HepG2 (cell line): ENCODE measurements around the gene BPIFB2. TPM values are rescaled to one million over a fixed set of nuclear protein-coding genes. Genes with fewer than 3 reads are reported as not detected.
"Not testable (repeated sequence)": the region's sequence is repeated elsewhere in the genome, so short reads cannot be mapped to it uniquely, and the experiment has no call there.

Source experiments
- ATAC-seq: fragments of 200-7000 bp; cut with Tn5 transposase; 3 replicates; pipeline ENCODE4 v1.9.1; 2020; ENCODE audit warnings: mild to moderate bottlenecking, moderate library complexity
- BruUV-seq: library from RNA; stranded (reverse); fragments of 400-500 nt; replicated peaks from 2 replicates; lab custom pipeline; 2021; lab: Mats Ljungman, UMichigan
- CTCF ChIA-PET: fragments of 300-600 bp; formaldehyde crosslinking; extraction: SDS; loops from one replicate; lab custom pipeline; 2021; ENCODE audit warnings: low total read pairs, inconsistent platforms, low intra/inter-chr PET ratio; lab: Yijun Ruan, JAX
- POLR2A ChIA-PET: fragments of 350-600 bp; sonication (Branson Sonifier 250); formaldehyde crosslinking; loops from one replicate; lab custom pipeline; 2020; ENCODE audit warnings: antibody characterized with exemption, inconsistent platforms; lab: Yijun Ruan, JAX
- DNase-seq: peaks from one replicate; pipeline ENCODE4 v3.0.0-alpha.2; 2015; ENCODE audit warnings: low spot score
- FAIRE-seq: peaks from 3 replicates; lab custom pipeline; 2011; peaks lifted over from hg19 to GRCh38; lab: Jason Lieb, UNC
- H2AFZ ChIP-seq: one replicate; pipeline ENCODE4 v1.6.1; 2011; ENCODE audit warnings: low read length, inconsistent platforms
- H3K27ac ChIP-seq: fragments of 300-600 bp; 3 replicates; pipeline ENCODE4 v1.8.0; 2011; ENCODE audit warnings: mixed run types, mild to moderate bottlenecking, mixed read lengths, low read length, inconsistent platforms; ENCODE audit not compliant: insufficient read depth; ENCODE audit errors: extremely low read length
- H3K27me3 ChIP-seq, 2 experiments: fragments of 200-600 bp in 1 of 2; 2 replicates in 1 of 2; 3 replicates in 1 of 2; pipeline versions ENCODE4 v1.6.0 to v1.8.0; 2011; ENCODE audit warnings: low read length in 2 of 2, mild to moderate bottlenecking in 2 of 2, moderate library complexity in 2 of 2, inconsistent platforms in 1 of 2; ENCODE audit not compliant: insufficient read depth in 2 of 2, control insufficient read depth in 1 of 2
- H3K36me3 ChIP-seq, 2 experiments: fragments of 200-600 bp in 1 of 2; replicated peaks in 1 of 2; 2 replicates in 1 of 2; 3 replicates in 1 of 2; pipeline versions ENCODE4 v1.5.1 to v1.8.0; 2011; ENCODE audit warnings: low read length in 2 of 2, inconsistent platforms in 1 of 2; ENCODE audit not compliant: insufficient read depth in 2 of 2, control insufficient read depth in 1 of 2
- H3K4me1 ChIP-seq: 2 replicates; pipeline ENCODE4 v1.5.1; 2012; ENCODE audit warnings: low read length, inconsistent platforms; ENCODE audit not compliant: insufficient read depth
- H3K4me2 ChIP-seq: 2 replicates; pipeline ENCODE4 v1.6.0; 2011; ENCODE audit warnings: low read depth, low read length, inconsistent platforms
- H3K4me3 ChIP-seq, 3 experiments: fragments of 200-600 bp in 1 of 3; sonication (generic), shearing (Covaris generic) in 1 of 3; replicated peaks in 1 of 3; 2 replicates each; pipeline ENCODE4 v1.5.1; 2011 to 2016; ENCODE audit warnings: low read length in 3 of 3, inconsistent platforms in 2 of 3, low read depth in 2 of 3, mild to moderate bottlenecking in 2 of 3, control low read depth in 1 of 3, mixed read lengths in 1 of 3; ENCODE audit not compliant: insufficient read depth in 1 of 3
- H3K79me2 ChIP-seq: one replicate; pipeline ENCODE4 v1.6.1; 2011; ENCODE audit warnings: low read length, inconsistent platforms; ENCODE audit not compliant: insufficient read depth
- H3K9ac ChIP-seq: 2 replicates; pipeline ENCODE4 v1.6.0; 2011; ENCODE audit warnings: mild to moderate bottlenecking, low read depth, low read length, inconsistent platforms; ENCODE audit not compliant: insufficient read depth
- H3K9me3 ChIP-seq: 2 replicates; pipeline ENCODE4 v1.5.1; 2012; ENCODE audit warnings: mild to moderate bottlenecking, low read length
- H4K20me1 ChIP-seq: 2 replicates; pipeline ENCODE4 v1.6.0; 2011; ENCODE audit warnings: inconsistent platforms, mild to moderate bottlenecking, low read length, moderate library complexity; ENCODE audit not compliant: insufficient read depth
- HNF4A ChIP-seq: sonication (generic); formaldehyde crosslinking; IDR thresholded peaks from 2 replicates; pipeline ENCODE4 v1.4.0; 2020; ENCODE audit warnings: missing genetic modification reagents
- HNF4G ChIP-seq, 2 experiments: sonication (generic) in 1 of 2; formaldehyde crosslinking in 1 of 2; IDR thresholded peaks; 2 replicates each; pipeline versions ENCODE4 v1.4.0 to v1.6.1; 2011 to 2020; ENCODE audit warnings: borderline replicate concordance in 2 of 2, low read depth in 2 of 2, mild to moderate bottlenecking in 2 of 2, low read length in 1 of 2, missing genetic modification reagents in 1 of 2, moderate library complexity in 1 of 2
- WGBS: methylation state at CpG from one replicate; pipeline ENCODE4 v1.1.6; 2017; ENCODE audit warnings: low lambda C conversion rate; 5-methylcytosine and 5-hydroxymethylcytosine counted together
- in situ Hi-C: cut with HindIII; loops from 2 replicates; pipeline ENCODE4 v1.10.0; 2017; ENCODE audit warnings: low pct_unique_long_range_greater_than_20kb; ENCODE audit not compliant: extremely low pct_ligation_motif_present
- intact Hi-C: fragments of 100-400 bp; cut with micrococcal nuclease; formaldehyde crosslinking; loops from one replicate; pipeline ENCODE4 v1.10.0; 2022; ENCODE audit not compliant: unreplicated experiment
- polyA plus RNA-seq, 8 experiments: library from polyadenylated mRNA; depleted of rRNA in 3 of 8; stranded (reverse) in 7 of 8; unstranded in 1 of 8; fragments of >200 nt; fragmentation: Illumina TruSeq in 4 of 8; extraction: Trizol in 4 of 8; gene quantifications; 2 replicates each; pipeline versions ENCODE4 v1.2.1 to v1.2.3, GENCODE V29; 2011 to 2016; ENCODE audit warnings: low read depth in 4 of 8, missing spikeins in 1 of 8, mixed read lengths in 1 of 8; ENCODE audit not compliant: insufficient read depth in 1 of 8
- total RNA-seq, 5 experiments: library from RNA; depleted of rRNA; stranded (reverse); fragments of >200 nt; fragmentation: Illumina TruSeq; extraction: Trizol; gene quantifications; 2 replicates each; pipeline ENCODE4 v1.2.3, GENCODE V29; 2016; ENCODE audit warnings: low read depth in 1 of 5
- TF ChIP-seq, protein P1 (sequence below): sonication (generic); formaldehyde crosslinking; IDR thresholded peaks from 2 replicates; pipeline ENCODE4 v1.4.0; 2020; ENCODE audit warnings: mild to moderate bottlenecking, missing genetic modification reagents
- TF ChIP-seq, protein P2 (sequence below): sonication (generic); formaldehyde crosslinking; IDR thresholded peaks from 2 replicates; pipeline ENCODE4 v1.4.0; 2020; ENCODE audit warnings: mild to moderate bottlenecking, missing genetic modification reagents

The BPIFB2 gene
- total and polyA plus RNA-seq, 2 of the 13 experiments (the other 11 are each of a cell fraction or from before 2014, with no cell fraction given), result 54.5 to 902 TPM

DNA sequence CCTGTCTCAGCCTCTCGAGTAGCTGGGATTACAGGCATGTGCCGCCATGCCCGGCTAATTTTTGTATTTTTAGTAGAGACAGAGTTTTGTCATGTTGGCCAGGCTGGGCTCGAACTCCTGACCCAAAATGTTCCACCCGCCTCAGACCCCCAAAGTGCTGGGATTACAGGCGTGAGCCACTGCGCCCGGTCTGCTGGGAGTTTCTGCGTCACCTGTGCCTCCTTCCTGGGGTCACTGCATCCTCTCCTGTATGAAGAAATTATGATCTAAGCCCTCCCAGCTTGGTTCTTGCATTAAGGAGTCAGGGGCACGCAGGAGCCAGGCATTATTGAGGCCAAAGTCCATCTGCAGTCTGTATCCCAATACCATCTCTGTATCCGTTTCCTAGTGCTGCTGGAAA is 44.9 kb upstream of the BPIFB2 start:
- in situ Hi-C loops, ATAC-seq: not testable (repeated sequence)

DNA sequence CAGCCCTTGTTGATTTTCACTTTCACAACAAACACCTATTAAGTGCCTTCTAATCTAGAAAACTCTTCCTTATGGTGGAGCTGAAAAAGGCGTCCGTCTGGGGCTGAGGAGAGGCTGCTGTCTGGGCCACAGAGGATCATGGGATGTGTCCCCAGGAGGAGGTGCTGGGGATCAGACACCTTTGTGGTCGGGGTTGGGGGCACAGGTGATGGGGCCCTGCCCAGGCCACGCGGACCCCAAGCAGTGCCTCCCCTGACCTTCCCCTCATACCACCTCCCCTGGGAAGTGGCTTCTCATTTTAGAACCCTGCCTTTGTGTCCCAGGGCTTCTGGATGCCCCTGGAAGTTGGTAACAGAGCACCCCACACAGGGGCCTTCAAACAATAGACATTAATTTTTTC is 44.3 kb upstream of the BPIFB2 start:
- Histone ChIP-seq H4K20me1 (no peaks in the 10 kb centered on the region), H3K4me3 (no peak overlapping the region), H3K4me1 (peaks cover 7% of the 10 kb centered on the region; the same call in 1 of the 2 replicates), H3K27me3 (peaks cover 16 to 86% of the 10 kb centered on the region in 2 experiments), H3K79me2 (no peaks in the 10 kb centered on the region), H2AFZ (no peak overlapping the region), H3K9ac (no peak overlapping the region), H3K27ac (no peak overlapping the region), H3K4me2 (no peak overlapping the region), H3K36me3 (no peaks in the 10 kb centered on the region), H3K9me3 (no peaks in the 10 kb centered on the region)
- BruUV-seq, result no TSS peak
- ChIA-PET CTCF (no interaction called here), POLR2A (no interaction called here)
- ATAC-seq, result no peak
- in situ Hi-C loops (no loop called here), intact Hi-C loops (no loop called here)
- no peak for DNase-seq
- TF ChIP-seq, protein P1, sequence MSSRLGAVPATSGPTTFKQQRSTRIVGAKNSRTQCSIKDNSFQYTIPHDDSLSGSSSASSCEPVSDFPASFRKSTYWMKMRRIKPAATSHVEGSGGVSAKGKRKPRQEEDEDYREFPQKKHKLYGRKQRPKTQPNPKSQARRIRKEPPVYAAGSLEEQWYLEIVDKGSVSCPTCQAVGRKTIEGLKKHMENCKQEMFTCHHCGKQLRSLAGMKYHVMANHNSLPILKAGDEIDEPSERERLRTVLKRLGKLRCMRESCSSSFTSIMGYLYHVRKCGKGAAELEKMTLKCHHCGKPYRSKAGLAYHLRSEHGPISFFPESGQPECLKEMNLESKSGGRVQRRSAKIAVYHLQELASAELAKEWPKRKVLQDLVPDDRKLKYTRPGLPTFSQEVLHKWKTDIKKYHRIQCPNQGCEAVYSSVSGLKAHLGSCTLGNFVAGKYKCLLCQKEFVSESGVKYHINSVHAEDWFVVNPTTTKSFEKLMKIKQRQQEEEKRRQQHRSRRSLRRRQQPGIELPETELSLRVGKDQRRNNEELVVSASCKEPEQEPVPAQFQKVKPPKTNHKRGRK, result peak; percentile 13; the same call in 1 of the 2 replicates
- TF ChIP-seq, protein P2, sequence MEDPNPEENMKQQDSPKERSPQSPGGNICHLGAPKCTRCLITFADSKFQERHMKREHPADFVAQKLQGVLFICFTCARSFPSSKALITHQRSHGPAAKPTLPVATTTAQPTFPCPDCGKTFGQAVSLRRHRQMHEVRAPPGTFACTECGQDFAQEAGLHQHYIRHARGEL (CRISPR knock-in tag), result no peak
- no peak for FAIRE-seq
- WGBS, result 23% methylated on average over 5 of the region's 5 CpGs

More for the DNA sequence above, 44.9 kb upstream of the BPIFB2 start:
- H2AFZ ChIP-seq; CTCF ChIA-PET; FAIRE-seq; H4K20me1 ChIP-seq; H3K9ac ChIP-seq; BruUV-seq; H3K9me3 ChIP-seq; H3K4me3 ChIP-seq; H3K4me2 ChIP-seq; H3K36me3 ChIP-seq; H3K79me2 ChIP-seq; intact Hi-C loops; H3K4me1 ChIP-seq; DNase-seq; H3K27ac ChIP-seq; POLR2A ChIA-PET; TF ChIP-seq HNF4G (CRISPR knock-in tag; IDR thresholded peaks at IDR 0.05; ENCODE audit: borderline replicate concordance, low read depth): not testable (repeated sequence)
- peaks cover 16 to 80% of the 10 kb centered on the region in 2 experiments for H3K27me3 ChIP-seq
- TF ChIP-seq HNF4A (0 out of 2 replicates have a peak, but pooled peaks have one; percentile 22), HNF4G (IDR thresholded peaks at IDR 0.05; ENCODE audit: borderline replicate concordance, low read depth, low read length) (peak; percentile 34; the same call in 1 of the 2 replicates)
- WGBS, result 39% methylated on average over 11 of the region's 11 CpGs
